Fibroblast of villous mesenchyme (primary cell): ENCODE results near the gene FBXO42. TPM values are rescaled to one million over a fixed set of nuclear protein-coding genes. Genes with fewer than 3 reads are reported as not detected.
A peak's percentile ranks its signal among the peaks of the same experiment; 100 is the strongest.

Experiments used
- DNase-seq: peaks from one replicate; pipeline ENCODE4 v3.0.0-alpha.2; 2010; ENCODE audit warnings: low read depth
- H3K4me3 ChIP-seq: 2 replicates; pipeline ENCODE4 v1.5.1; 2011; ENCODE audit warnings: low read depth, mild to moderate bottlenecking, low read length
- CTCF ChIP-seq: IDR thresholded peaks from 2 replicates; pipeline ENCODE4 v1.5.1; 2012; ENCODE audit warnings: low read depth, mild to moderate bottlenecking, low read length; ENCODE audit not compliant: insufficient read depth
- total RNA-seq: library from RNA; depleted of rRNA; stranded (reverse); fragments of >200 nt; gene quantifications from 2 replicates; pipeline ENCODE4 v1.2.3, GENCODE V29; 2012

The FBXO42 gene
- total RNA-seq, 1 donor: 16.0 TPM

GRCh38 chr1:16252912-16253311, 99.4 kb downstream of the FBXO42 start:
- no peak for TF ChIP-seq CTCF
- H3K4me3 ChIP-seq: no peak overlapping the region
- no peak for DNase-seq

- no peak for TF ChIP-seq CTCF
- H3K4me3 ChIP-seq: no peak overlapping the region
- DNase-seq: no peak
These were observed 100.9 kb downstream of the FBXO42 start for GRCh38 chr1:16251381-16251780.

- peak; percentile 72 for DNase-seq
- TF ChIP-seq CTCF: no peak
- no peak overlapping the region for H3K4me3 ChIP-seq
These were observed 101.6 kb downstream of the FBXO42 start for GRCh38 chr1:16250524-16251251.

- TF ChIP-seq CTCF: no peak
- no peak overlapping the region for H3K4me3 ChIP-seq
- peak; percentile 93 for DNase-seq
These were observed 102.6 kb downstream of the FBXO42 start for GRCh38 chr1:16249596-16250241.

- no peak for TF ChIP-seq CTCF
- DNase-seq: peak; percentile 97
These were observed 103.4 kb downstream of the FBXO42 start for GRCh38 chr1:16248603-16249516.

GRCh38 chr1:16248007-16248436, 104.3 kb downstream of the FBXO42 start:
- H3K4me3 ChIP-seq: no peak overlapping the region
- no peak for DNase-seq
- no peak for TF ChIP-seq CTCF

More at GRCh38 chr1:16248603-16249516, 103.4 kb downstream of the FBXO42 start:
- H3K4me3 ChIP-seq: no peak overlapping the region
